GM23338 (cell line): ENCODE data around the gene ZBTB7A. TPM values are rescaled to one million over a fixed set of nuclear protein-coding genes. Genes with fewer than 3 reads are reported as not detected.

ENCODE experiments used
- ATAC-seq: fragments of 200-7000 bp; cut with Tn5 transposase; 3 replicates; pipeline ENCODE4 v1.9.1; 2020
- DNase-seq: peaks from one replicate; pipeline ENCODE4 v3.0.0-alpha.2; 2015; ENCODE audit warnings: low spot score
- H2AFZ ChIP-seq: fragments of 200-600 bp; sonication (generic); 2 replicates; pipeline ENCODE4 v1.8.0; 2016; ENCODE audit warnings: antibody characterized with exemption, mild to moderate bottlenecking, moderate library complexity
- H3F3A ChIP-seq: fragments of 200-600 bp; sonication (generic); replicated peaks from 2 replicates; pipeline ENCODE4 v1.8.0; 2017; ENCODE audit warnings: antibody characterized with exemption, mixed run types, low read depth
- H3K27ac ChIP-seq: fragments of 200-600 bp; sonication (generic); 2 replicates; pipeline ENCODE4 v1.6.1; 2016; ENCODE audit warnings: low read depth
- H3K27me3 ChIP-seq: fragments of 200-600 bp; sonication (generic); 2 replicates; pipeline ENCODE4 v1.8.0; 2016; ENCODE audit warnings: mild to moderate bottlenecking, mixed run types, moderate library complexity; ENCODE audit not compliant: insufficient read depth
- H3K36me3 ChIP-seq: fragments of 200-600 bp; sonication (generic); 2 replicates; pipeline ENCODE4 v1.8.0; 2016; ENCODE audit warnings: mild to moderate bottlenecking; ENCODE audit not compliant: insufficient read depth
- H3K4me1 ChIP-seq: fragments of 200-600 bp; sonication (generic); 2 replicates; pipeline ENCODE4 v1.8.0; 2016; ENCODE audit warnings: mild to moderate bottlenecking, moderate library complexity; ENCODE audit not compliant: insufficient read depth
- H3K4me2 ChIP-seq: fragments of 200-600 bp; sonication (generic); 2 replicates; pipeline ENCODE4 v1.7.1; 2017; ENCODE audit warnings: mixed run types
- H3K4me3 ChIP-seq: fragments of 200-600 bp; sonication (generic); 2 replicates; pipeline ENCODE4 v1.6.1; 2016; ENCODE audit warnings: mixed run types
- H3K79me2 ChIP-seq: fragments of 200-600 bp; sonication (generic); replicated peaks from 2 replicates; pipeline ENCODE4 v1.8.0; 2017; ENCODE audit warnings: mild to moderate bottlenecking; ENCODE audit not compliant: insufficient read depth
- H3K9me2 ChIP-seq: fragments of 200-600 bp; sonication (generic); 2 replicates; pipeline ENCODE4 v1.8.0; 2017; ENCODE audit not compliant: insufficient read depth
- H4K20me1 ChIP-seq: fragments of 200-600 bp; sonication (generic); replicated peaks from 2 replicates; pipeline ENCODE4 v1.8.0; 2017; ENCODE audit warnings: mild to moderate bottlenecking; ENCODE audit not compliant: insufficient read depth
- H3K27ac Mint-ChIP-seq: 2 replicates; pipeline ENCODE4 v1.8.0; 2020; ENCODE audit warnings: inconsistent platforms, mild to moderate bottlenecking, moderate library complexity, mixed read lengths
- H3K27me3 Mint-ChIP-seq: 3 replicates; pipeline ENCODE4 v1.8.0; 2022; ENCODE audit warnings: low read depth, mild to moderate bottlenecking, moderate library complexity, mixed read lengths, inconsistent platforms; ENCODE audit not compliant: insufficient read depth, poor library complexity
- H3K36me3 Mint-ChIP-seq: 3 replicates; pipeline ENCODE4 v1.8.0; 2021; ENCODE audit warnings: low read depth, mild to moderate bottlenecking, inconsistent platforms, moderate library complexity, mixed read lengths
- H3K4me1 Mint-ChIP-seq: 3 replicates; pipeline ENCODE4 v1.8.0; 2020; ENCODE audit warnings: mild to moderate bottlenecking, inconsistent platforms, mixed read lengths
- H3K4me3 Mint-ChIP-seq: 3 replicates; pipeline ENCODE4 v1.8.0; 2021; ENCODE audit warnings: moderate library complexity, mild to moderate bottlenecking, inconsistent platforms, mixed read lengths
- H3K9me3 Mint-ChIP-seq: 3 replicates; pipeline ENCODE4 v1.8.0; 2020; ENCODE audit warnings: moderate library complexity, mild to moderate bottlenecking, inconsistent platforms, mixed read lengths
- CREB1 ChIP-seq: fragments of 250-450 bp; sonication (Bioruptor Pico); IDR thresholded peaks from 2 replicates; pipeline ENCODE4 v1.5.0; 2020; ENCODE audit warnings: low read depth, mild to moderate bottlenecking, moderate library complexity
- EZH2 ChIP-seq: fragments of 200-600 bp; sonication (generic); IDR thresholded peaks from one replicate; pipeline ENCODE4 v1.8.0; 2017; ENCODE audit warnings: antibody characterized with exemption, mild to moderate bottlenecking, low read depth; ENCODE audit not compliant: unreplicated experiment
- EZH2phosphoT487 ChIP-seq: fragments of 200-600 bp; sonication (generic); IDR thresholded peaks from one replicate; pipeline ENCODE4 v1.8.1; 2018; ENCODE audit warnings: antibody characterized with exemption; ENCODE audit not compliant: unreplicated experiment
- JUNB ChIP-seq: IDR thresholded peaks from one replicate; pipeline ENCODE4 v1.6.1; 2016; ENCODE audit warnings: antibody characterized with exemption; ENCODE audit not compliant: unreplicated experiment
- NANOG ChIP-seq: IDR thresholded peaks from 2 replicates; pipeline ENCODE4 v1.6.1; 2016; ENCODE audit warnings: antibody characterized with exemption, borderline replicate concordance
- POLR2AphosphoS5 ChIP-seq: IDR thresholded peaks from 2 replicates; pipeline ENCODE4 v1.6.1; 2016; ENCODE audit warnings: antibody characterized with exemption, low read depth
- STAT1 ChIP-seq: IDR thresholded peaks from one replicate; pipeline ENCODE4 v1.6.1; 2016; ENCODE audit warnings: antibody characterized with exemption; ENCODE audit not compliant: unreplicated experiment
- ZNF114 ChIP-seq: fragments of 250-450 bp; sonication (Bioruptor Pico); IDR thresholded peaks from 2 replicates; pipeline ENCODE4 v1.5.0; 2020; ENCODE audit warnings: mild to moderate bottlenecking, moderate library complexity
- ZNF331 ChIP-seq: fragments of 250-450 bp; sonication (Bioruptor Pico); IDR thresholded peaks from 2 replicates; pipeline ENCODE4 v1.5.0; 2020; ENCODE audit warnings: low read depth, mild to moderate bottlenecking, moderate library complexity
- polyA plus RNA-seq: library from polyadenylated mRNA; unstranded; fragments of >200 nt; fragmentation: Nextera tagmentation; extraction: Ambion mirVana; gene quantifications from 2 replicates; pipeline ENCODE4 v1.2.1, GENCODE V29; 2016
- total RNA-seq: library from RNA; depleted of rRNA; stranded (reverse); fragments of >200 nt; shearing (Covaris generic); gene quantifications from 2 replicates; pipeline ENCODE4 v1.2.3, GENCODE V29; 2014
- TF ChIP-seq, protein P1 (sequence below): IDR thresholded peaks from one replicate; pipeline ENCODE4 v1.6.1; 2018; ENCODE audit warnings: antibody characterized with exemption; ENCODE audit not compliant: unreplicated experiment
- TF ChIP-seq, protein P2 (sequence below): fragments of 250-450 bp; sonication (Bioruptor Pico); IDR thresholded peaks from 2 replicates; pipeline ENCODE4 v1.5.0; 2020; ENCODE audit warnings: mild to moderate bottlenecking, moderate library complexity
- TF ChIP-seq, protein P3 (sequence below): IDR thresholded peaks from 2 replicates; pipeline ENCODE4 v1.6.1; 2016; ENCODE audit warnings: antibody characterized with exemption
- TF ChIP-seq, protein P4 (sequence below), 2 experiments: fragments of 200-600 bp in 1 of 2; sonication (generic) in 1 of 2; conservative IDR thresholded peaks; 2 replicates each; pipeline versions ENCODE4 v1.5.1 to v1.6.1; 2016 to 2017; ENCODE audit warnings: antibody characterized with exemption in 2 of 2, low read depth in 2 of 2, mild to moderate bottlenecking in 2 of 2, moderate library complexity in 1 of 2

ZBTB7A gene
- total and polyA plus RNA-seq, 2 experiments from 2014 or later, result 9.5 to 35.0 TPM

DNA sequence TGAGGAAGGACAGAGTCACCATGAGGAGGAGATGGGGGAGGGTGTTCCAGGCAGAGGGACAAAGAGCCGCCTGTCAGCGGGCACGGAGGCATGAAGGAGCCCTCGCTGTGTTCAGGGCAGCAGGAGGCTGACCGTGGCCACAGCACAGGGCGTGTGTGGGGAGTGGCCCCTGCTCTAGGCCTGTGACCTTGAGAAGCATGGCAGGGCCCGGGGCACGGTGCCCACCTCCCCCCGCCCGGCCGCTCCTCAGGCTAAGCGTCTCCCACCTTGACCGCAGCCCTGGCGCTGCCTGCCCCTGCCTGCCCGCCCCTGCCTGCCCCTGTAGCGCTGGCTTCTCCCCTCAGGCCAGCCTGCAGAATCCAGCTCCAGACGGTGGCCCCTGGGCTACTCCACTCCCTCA is 45.7 kb upstream of the ZBTB7A start:
- Histone ChIP-seq H3K36me3 (peaks cover 15% of the 10 kb centered on the region; the same call in 1 of the 2 replicates), H3K4me1 (no peaks in the 10 kb centered on the region), H3F3A (no peaks in the 10 kb centered on the region), H3K4me2 (no peak overlapping the region), H3K79me2 (no peaks in the 10 kb centered on the region), H3K27ac (no peak overlapping the region), H3K27me3 (no peaks in the 10 kb centered on the region), H3K4me3 (no peak overlapping the region), H2AFZ (no peak overlapping the region), H4K20me1 (peaks cover 25% of the 10 kb centered on the region), H3K9me2 (no peaks in the 10 kb centered on the region)
- H3K27ac Mint-ChIP-seq, result no peak overlapping the region
- TF ChIP-seq JUNB, result no peak
- TF ChIP-seq CREB1 (CRISPR knock-in tag), result no peak
- TF ChIP-seq, protein P1, sequence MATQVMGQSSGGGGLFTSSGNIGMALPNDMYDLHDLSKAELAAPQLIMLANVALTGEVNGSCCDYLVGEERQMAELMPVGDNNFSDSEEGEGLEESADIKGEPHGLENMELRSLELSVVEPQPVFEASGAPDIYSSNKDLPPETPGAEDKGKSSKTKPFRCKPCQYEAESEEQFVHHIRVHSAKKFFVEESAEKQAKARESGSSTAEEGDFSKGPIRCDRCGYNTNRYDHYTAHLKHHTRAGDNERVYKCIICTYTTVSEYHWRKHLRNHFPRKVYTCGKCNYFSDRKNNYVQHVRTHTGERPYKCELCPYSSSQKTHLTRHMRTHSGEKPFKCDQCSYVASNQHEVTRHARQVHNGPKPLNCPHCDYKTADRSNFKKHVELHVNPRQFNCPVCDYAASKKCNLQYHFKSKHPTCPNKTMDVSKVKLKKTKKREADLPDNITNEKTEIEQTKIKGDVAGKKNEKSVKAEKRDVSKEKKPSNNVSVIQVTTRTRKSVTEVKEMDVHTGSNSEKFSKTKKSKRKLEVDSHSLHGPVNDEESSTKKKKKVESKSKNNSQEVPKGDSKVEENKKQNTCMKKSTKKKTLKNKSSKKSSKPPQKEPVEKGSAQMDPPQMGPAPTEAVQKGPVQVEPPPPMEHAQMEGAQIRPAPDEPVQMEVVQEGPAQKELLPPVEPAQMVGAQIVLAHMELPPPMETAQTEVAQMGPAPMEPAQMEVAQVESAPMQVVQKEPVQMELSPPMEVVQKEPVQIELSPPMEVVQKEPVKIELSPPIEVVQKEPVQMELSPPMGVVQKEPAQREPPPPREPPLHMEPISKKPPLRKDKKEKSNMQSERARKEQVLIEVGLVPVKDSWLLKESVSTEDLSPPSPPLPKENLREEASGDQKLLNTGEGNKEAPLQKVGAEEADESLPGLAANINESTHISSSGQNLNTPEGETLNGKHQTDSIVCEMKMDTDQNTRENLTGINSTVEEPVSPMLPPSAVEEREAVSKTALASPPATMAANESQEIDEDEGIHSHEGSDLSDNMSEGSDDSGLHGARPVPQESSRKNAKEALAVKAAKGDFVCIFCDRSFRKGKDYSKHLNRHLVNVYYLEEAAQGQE, result no peak
- no peak for TF ChIP-seq NANOG
- TF ChIP-seq POLR2AphosphoS5, result no peak
- no peak for TF ChIP-seq STAT1
- TF ChIP-seq EZH2phosphoT487, result no peak
- no peak for TF ChIP-seq ZNF114 (CRISPR knock-in tag)
- no peak for TF ChIP-seq ZNF331
- TF ChIP-seq EZH2, result no peak
- TF ChIP-seq, protein P2, sequence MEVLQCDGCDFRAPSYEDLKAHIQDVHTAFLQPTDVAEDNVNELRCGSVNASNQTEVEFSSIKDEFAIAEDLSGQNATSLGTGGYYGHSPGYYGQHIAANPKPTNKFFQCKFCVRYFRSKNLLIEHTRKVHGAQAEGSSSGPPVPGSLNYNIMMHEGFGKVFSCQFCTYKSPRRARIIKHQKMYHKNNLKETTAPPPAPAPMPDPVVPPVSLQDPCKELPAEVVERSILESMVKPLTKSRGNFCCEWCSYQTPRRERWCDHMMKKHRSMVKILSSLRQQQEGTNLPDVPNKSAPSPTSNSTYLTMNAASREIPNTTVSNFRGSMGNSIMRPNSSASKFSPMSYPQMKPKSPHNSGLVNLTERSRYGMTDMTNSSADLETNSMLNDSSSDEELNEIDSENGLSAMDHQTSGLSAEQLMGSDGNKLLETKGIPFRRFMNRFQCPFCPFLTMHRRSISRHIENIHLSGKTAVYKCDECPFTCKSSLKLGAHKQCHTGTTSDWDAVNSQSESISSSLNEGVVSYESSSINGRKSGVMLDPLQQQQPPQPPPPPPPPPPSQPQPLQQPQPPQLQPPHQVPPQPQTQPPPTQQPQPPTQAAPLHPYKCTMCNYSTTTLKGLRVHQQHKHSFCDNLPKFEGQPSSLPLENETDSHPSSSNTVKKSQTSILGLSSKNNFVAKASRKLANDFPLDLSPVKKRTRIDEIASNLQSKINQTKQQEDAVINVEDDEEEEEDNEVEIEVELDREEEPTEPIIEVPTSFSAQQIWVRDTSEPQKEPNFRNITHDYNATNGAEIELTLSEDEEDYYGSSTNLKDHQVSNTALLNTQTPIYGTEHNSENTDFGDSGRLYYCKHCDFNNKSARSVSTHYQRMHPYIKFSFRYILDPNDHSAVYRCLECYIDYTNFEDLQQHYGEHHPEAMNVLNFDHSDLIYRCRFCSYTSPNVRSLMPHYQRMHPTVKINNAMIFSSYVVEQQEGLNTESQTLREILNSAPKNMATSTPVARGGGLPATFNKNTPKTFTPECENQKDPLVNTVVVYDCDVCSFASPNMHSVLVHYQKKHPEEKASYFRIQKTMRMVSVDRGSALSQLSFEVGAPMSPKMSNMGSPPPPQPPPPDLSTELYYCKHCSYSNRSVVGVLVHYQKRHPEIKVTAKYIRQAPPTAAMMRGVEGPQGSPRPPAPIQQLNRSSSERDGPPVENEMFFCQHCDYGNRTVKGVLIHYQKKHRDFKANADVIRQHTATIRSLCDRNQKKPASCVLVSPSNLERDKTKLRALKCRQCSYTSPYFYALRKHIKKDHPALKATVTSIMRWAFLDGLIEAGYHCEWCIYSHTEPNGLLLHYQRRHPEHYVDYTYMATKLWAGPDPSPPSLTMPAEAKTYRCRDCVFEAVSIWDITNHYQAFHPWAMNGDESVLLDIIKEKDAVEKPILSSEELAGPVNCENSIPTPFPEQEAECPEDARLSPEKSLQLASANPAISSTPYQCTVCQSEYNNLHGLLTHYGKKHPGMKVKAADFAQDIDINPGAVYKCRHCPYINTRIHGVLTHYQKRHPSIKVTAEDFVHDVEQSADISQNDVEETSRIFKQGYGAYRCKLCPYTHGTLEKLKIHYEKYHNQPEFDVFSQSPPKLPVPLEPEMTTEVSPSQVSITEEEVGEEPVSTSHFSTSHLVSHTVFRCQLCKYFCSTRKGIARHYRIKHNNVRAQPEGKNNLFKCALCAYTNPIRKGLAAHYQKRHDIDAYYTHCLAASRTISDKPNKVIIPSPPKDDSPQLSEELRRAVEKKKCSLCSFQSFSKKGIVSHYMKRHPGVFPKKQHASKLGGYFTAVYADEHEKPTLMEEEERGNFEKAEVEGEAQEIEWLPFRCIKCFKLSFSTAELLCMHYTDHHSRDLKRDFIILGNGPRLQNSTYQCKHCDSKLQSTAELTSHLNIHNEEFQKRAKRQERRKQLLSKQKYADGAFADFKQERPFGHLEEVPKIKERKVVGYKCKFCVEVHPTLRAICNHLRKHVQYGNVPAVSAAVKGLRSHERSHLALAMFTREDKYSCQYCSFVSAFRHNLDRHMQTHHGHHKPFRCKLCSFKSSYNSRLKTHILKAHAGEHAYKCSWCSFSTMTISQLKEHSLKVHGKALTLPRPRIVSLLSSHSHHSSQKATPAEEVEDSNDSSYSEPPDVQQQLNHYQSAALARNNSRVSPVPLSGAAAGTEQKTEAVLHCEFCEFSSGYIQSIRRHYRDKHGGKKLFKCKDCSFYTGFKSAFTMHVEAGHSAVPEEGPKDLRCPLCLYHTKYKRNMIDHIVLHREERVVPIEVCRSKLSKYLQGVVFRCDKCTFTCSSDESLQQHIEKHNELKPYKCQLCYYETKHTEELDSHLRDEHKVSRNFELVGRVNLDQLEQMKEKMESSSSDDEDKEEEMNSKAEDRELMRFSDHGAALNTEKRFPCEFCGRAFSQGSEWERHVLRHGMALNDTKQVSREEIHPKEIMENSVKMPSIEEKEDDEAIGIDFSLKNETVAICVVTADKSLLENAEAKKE (CRISPR knock-in tag), result no peak
- TF ChIP-seq, protein P3, sequence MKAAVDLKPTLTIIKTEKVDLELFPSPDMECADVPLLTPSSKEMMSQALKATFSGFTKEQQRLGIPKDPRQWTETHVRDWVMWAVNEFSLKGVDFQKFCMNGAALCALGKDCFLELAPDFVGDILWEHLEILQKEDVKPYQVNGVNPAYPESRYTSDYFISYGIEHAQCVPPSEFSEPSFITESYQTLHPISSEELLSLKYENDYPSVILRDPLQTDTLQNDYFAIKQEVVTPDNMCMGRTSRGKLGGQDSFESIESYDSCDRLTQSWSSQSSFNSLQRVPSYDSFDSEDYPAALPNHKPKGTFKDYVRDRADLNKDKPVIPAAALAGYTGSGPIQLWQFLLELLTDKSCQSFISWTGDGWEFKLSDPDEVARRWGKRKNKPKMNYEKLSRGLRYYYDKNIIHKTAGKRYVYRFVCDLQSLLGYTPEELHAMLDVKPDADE, result no peak
- TF ChIP-seq, protein P4, sequence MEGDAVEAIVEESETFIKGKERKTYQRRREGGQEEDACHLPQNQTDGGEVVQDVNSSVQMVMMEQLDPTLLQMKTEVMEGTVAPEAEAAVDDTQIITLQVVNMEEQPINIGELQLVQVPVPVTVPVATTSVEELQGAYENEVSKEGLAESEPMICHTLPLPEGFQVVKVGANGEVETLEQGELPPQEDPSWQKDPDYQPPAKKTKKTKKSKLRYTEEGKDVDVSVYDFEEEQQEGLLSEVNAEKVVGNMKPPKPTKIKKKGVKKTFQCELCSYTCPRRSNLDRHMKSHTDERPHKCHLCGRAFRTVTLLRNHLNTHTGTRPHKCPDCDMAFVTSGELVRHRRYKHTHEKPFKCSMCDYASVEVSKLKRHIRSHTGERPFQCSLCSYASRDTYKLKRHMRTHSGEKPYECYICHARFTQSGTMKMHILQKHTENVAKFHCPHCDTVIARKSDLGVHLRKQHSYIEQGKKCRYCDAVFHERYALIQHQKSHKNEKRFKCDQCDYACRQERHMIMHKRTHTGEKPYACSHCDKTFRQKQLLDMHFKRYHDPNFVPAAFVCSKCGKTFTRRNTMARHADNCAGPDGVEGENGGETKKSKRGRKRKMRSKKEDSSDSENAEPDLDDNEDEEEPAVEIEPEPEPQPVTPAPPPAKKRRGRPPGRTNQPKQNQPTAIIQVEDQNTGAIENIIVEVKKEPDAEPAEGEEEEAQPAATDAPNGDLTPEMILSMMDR (conservative IDR thresholded peaks at IDR 0.05; ENCODE audit: low read depth in 2 of 2), result no peak
- peaks cover 17% of the 10 kb centered on the region for H3K27me3 Mint-ChIP-seq
- peaks cover 80% of the 10 kb centered on the region for H3K36me3 Mint-ChIP-seq
- no peaks in the 10 kb centered on the region; the same call in 2 of the 3 replicates for H3K9me3 Mint-ChIP-seq
- ATAC-seq (no peak), DNase-seq (no peak)
- H3K4me3 Mint-ChIP-seq, result no peak overlapping the region
- H3K4me1 Mint-ChIP-seq, result no peaks in the 10 kb centered on the region
